Uterus (tissue), 4 donors: ENCODE results near the gene SSB. TPM values are rescaled to one million over a fixed set of nuclear protein-coding genes. Genes with fewer than 3 reads are reported as not detected.
"Not testable (repeated sequence)": the region's sequence is repeated elsewhere in the genome, so short reads cannot be mapped to it uniquely, and the experiment has no call there.

Experiments used
- DNase-seq, 2 donors: peaks; one replicate each; pipeline ENCODE4 v3.0.0-alpha.2; 2019 to 2020
- H3K27ac ChIP-seq, 2 donors: fragments of 200-600 bp; sonication (generic); 1 replicate in 1 of 2; 2 replicates in 1 of 2; pipeline ENCODE4 v1.5.1; 2016 to 2018
- H3K27me3 ChIP-seq, 2 donors: fragments of 200-600 bp; sonication (generic); one replicate each; pipeline ENCODE4 v1.5.1; 2018 to 2019; ENCODE audit warnings: control low read depth in 1 of 2
- H3K36me3 ChIP-seq, 2 donors: fragments of 200-600 bp; sonication (generic); one replicate each; pipeline ENCODE4 v1.5.1; 2019; ENCODE audit warnings: control low read depth in 1 of 2
- H3K4me1 ChIP-seq, 2 donors: fragments of 200-600 bp; sonication (generic); one replicate each; pipeline ENCODE4 v1.5.1; 2018 to 2019; ENCODE audit warnings: control low read depth in 1 of 2
- H3K4me3 ChIP-seq, 2 donors: fragments of 200-600 bp; sonication (generic); 1 replicate in 1 of 2; 2 replicates in 1 of 2; pipeline ENCODE4 v1.5.1; 2018 to 2019; ENCODE audit warnings: mild to moderate bottlenecking in 1 of 2
- H3K9me3 ChIP-seq, 2 donors: fragments of 200-600 bp; sonication (generic); one replicate each; pipeline ENCODE4 v1.5.1; 2019; ENCODE audit warnings: control low read depth in 1 of 2
- POLR2A ChIP-seq, 2 donors: fragments of 450-650 bp; IDR thresholded peaks; one replicate each; pipeline ENCODE4 v1.6.1; 2016; ENCODE audit warnings: antibody characterized with exemption in 2 of 2, mild to moderate bottlenecking in 1 of 2, moderate library complexity in 1 of 2
- intact Hi-C: fragments of 100-400 bp; cut with DNase I; formaldehyde crosslinking; loops from one replicate; pipeline ENCODE4 v1.15.1; 2023; ENCODE audit warnings: low total_unique reads
- total RNA-seq, 4 donors: library from RNA; depleted of rRNA in 3 of 4; stranded (reverse); fragments of >200 nt in 3 of 4; gene quantifications; one replicate each; pipeline versions ENCODE4 v1.1.0 to v1.2.4, GENCODE V29; 2014 to 2023
- TF ChIP-seq, protein P1 (sequence below), 4 experiments: fragments of 200-600 bp in 2 of 4; fragments of 450-650 bp in 2 of 4; sonication (generic) in 2 of 4; IDR thresholded peaks; one replicate each; pipeline ENCODE4 v1.5.1; 2016 to 2019; ENCODE audit warnings: antibody characterized with exemption in 4 of 4, mild to moderate bottlenecking in 2 of 4, moderate library complexity in 1 of 4
- donor health status: DM: yes; HTN: yes; CAD: no.

Gene SSB
- total RNA-seq, 4 donors from 2014 or later, result 23.8 to 93.0 (median 51.1) TPM

DNA sequence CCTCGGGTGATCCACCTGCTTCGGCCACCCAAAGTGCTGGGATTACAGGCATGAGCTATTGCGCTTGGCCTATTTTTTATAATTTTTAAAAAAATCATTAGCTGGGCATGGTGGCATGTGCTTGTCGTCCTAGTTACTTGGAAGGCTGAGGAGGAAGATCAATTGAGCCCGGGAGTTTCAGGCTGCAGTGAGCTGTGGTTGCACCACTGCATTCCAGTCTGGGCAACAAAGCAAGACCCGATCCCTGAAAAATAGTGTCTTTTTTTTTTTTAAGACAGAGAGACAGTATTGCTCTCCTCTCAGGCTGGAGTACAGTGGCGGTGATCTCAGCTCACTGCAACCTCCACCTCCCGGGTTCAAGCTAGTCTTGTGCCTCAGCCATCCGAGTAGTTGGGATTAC is 4.8 kb downstream of the SSB start:
- H3K27me3 ChIP-seq, result no peaks in the 10 kb centered on the region
- no peak for TF ChIP-seq POLR2A (IDR thresholded peaks at IDR 0.05)
- TF ChIP-seq, protein P1, sequence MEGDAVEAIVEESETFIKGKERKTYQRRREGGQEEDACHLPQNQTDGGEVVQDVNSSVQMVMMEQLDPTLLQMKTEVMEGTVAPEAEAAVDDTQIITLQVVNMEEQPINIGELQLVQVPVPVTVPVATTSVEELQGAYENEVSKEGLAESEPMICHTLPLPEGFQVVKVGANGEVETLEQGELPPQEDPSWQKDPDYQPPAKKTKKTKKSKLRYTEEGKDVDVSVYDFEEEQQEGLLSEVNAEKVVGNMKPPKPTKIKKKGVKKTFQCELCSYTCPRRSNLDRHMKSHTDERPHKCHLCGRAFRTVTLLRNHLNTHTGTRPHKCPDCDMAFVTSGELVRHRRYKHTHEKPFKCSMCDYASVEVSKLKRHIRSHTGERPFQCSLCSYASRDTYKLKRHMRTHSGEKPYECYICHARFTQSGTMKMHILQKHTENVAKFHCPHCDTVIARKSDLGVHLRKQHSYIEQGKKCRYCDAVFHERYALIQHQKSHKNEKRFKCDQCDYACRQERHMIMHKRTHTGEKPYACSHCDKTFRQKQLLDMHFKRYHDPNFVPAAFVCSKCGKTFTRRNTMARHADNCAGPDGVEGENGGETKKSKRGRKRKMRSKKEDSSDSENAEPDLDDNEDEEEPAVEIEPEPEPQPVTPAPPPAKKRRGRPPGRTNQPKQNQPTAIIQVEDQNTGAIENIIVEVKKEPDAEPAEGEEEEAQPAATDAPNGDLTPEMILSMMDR (IDR thresholded peaks at IDR 0.05), result no peak
- no peaks in the 10 kb centered on the region for H3K9me3 ChIP-seq
- no peaks in the 10 kb centered on the region for H3K36me3 ChIP-seq
- DNase-seq, result no peak
- intact Hi-C loops, result no loop called here
- no peaks in the 10 kb centered on the region for H3K4me1 ChIP-seq
- H3K27ac ChIP-seq, result no peak overlapping the region
- no peak overlapping the region for H3K4me3 ChIP-seq

DNA sequence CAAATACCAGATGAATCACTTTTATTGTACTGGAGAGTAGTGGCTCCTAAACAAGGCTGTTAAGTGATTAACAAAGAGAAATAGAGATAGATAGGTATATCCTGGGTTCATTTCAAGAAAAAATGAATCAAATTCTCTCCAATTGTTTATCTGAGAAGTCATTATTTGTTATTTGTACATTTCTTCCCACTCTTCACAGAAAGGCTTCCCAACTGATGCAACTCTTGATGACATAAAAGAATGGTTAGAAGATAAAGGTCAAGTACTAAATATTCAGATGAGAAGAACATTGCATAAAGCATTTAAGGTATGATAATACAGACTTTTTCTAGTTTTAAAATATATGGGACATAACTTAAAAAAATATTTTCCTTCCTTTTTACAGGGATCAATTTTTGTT is 7.9 kb downstream of the SSB start:
- no peak overlapping the region for H3K4me3 ChIP-seq
- intact Hi-C loops, result no loop called here
- H3K27me3 ChIP-seq, result no peaks in the 10 kb centered on the region
- H3K9me3 ChIP-seq, result no peaks in the 10 kb centered on the region
- H3K36me3 ChIP-seq, result no peaks in the 10 kb centered on the region
- TF ChIP-seq, protein P1 (IDR thresholded peaks at IDR 0.05), result no peak
- TF ChIP-seq POLR2A (IDR thresholded peaks at IDR 0.05), result no peak
- no peaks in the 10 kb centered on the region for H3K4me1 ChIP-seq
- H3K27ac ChIP-seq, result no peak overlapping the region
- no peak for DNase-seq

DNA sequence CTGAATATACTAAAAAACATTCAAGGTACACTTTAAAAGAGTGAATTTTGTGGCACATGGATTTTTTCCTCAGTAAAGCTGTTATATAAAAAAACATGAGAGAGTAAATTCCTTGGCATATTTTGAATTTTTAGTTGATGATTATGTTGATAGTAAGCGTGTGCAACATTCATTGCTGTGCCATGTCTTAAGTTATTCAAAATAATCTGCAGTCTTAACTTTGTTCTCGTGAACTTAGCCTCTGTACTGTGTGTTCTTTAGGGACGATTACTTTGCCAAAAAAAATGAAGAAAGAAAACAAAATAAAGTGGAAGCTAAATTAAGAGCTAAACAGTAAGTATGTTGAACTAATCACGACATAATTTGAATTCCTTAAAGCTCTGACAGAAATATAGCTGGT is 9.6 kb downstream of the SSB start:
- TF ChIP-seq POLR2A (IDR thresholded peaks at IDR 0.05), result no peak
- TF ChIP-seq, protein P1 (IDR thresholded peaks at IDR 0.05), result no peak
- Histone ChIP-seq H3K27me3 (no peaks in the 10 kb centered on the region), H3K9me3 (no peaks in the 10 kb centered on the region), H3K27ac (no peak overlapping the region), H3K4me3 (no peak overlapping the region), H3K4me1 (no peaks in the 10 kb centered on the region), H3K36me3 (no peaks in the 10 kb centered on the region)
- DNase-seq, result no peak
- intact Hi-C loops, result no loop called here

DNA sequence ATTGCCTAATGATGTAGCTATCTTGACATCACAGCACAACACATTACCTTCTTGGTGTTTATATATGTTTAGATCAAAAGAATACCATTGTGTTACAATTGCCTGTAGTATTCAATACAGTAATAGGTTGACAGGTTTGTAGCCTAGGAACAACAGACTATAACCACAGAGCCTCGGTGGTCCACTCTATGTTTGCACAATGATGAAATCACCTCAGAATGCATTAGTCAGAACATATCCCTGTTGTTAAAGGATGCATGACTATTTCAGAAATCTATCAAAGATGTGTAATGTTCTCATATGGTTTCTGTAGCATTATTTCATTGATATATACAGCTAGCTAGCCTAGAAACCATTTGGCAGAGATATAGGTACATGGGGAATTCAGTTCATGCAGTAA is 17.2 kb downstream of the SSB start:
- H3K27ac ChIP-seq, result no peak overlapping the region
- H3K36me3 ChIP-seq, result no peaks in the 10 kb centered on the region
- no peak for DNase-seq
- H3K4me3 ChIP-seq, result no peak overlapping the region
- no peaks in the 10 kb centered on the region for H3K4me1 ChIP-seq
- no peaks in the 10 kb centered on the region for H3K9me3 ChIP-seq
- H3K27me3 ChIP-seq, result no peaks in the 10 kb centered on the region
- intact Hi-C loops, result no loop called here
- no peak for TF ChIP-seq POLR2A (IDR thresholded peaks at IDR 0.05)
- TF ChIP-seq, protein P1 (IDR thresholded peaks at IDR 0.05), result no peak

DNA sequence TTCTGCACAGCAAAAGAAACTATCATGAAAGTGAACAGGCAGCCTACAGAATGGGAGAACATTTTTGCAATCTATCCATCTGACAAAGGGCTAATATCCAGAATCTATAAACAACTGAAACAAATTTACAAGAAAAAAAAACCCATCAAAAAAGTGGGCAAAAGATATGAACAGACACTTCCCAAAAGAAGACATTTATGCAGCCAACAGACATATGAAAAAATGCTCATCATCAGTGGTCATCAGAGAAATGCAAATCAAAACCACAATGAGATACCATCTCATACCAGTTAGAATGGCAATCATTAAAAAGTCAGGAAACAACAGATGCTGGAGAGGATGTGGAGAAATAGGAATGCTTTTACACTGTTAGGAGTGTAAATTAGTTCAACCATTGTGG is 18.3 kb downstream of the SSB start:
- H3K36me3 ChIP-seq, H3K27ac ChIP-seq, H3K4me1 ChIP-seq, DNase-seq, intact Hi-C loops, H3K4me3 ChIP-seq, H3K27me3 ChIP-seq, H3K9me3 ChIP-seq: not testable (repeated sequence)

DNA sequence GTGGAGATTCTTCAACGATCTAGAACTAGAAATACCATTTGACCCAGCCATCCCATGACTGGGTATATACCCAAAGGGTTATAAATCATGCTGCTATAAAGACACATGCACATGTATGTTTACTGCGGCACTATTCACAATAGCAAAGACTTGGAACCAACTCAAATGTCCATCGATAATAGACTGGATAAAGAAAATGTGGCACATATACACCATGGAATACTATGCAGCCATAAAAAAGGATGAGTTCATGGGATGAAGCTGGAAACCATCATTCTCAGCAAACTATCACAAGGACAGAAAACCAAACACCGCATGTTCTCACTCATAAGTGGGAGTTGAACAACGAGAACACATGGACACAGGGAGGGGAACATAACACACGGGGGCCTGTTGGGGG is 18.7 kb downstream of the SSB start:
- H3K4me1 ChIP-seq, DNase-seq, H3K27me3 ChIP-seq, H3K36me3 ChIP-seq, intact Hi-C loops, H3K9me3 ChIP-seq, H3K27ac ChIP-seq, H3K4me3 ChIP-seq: not testable (repeated sequence)
